Stimulated activated naive CD8-positive, alpha-beta T cell treated with anti-CD3 and anti-CD28 coated beads, Interleukin-15, Interleukin-2, amounts not matched to agents 100 ng/mL and 50 ng/mL, for 24 hours (primary cell): ENCODE results near the gene CCDC90B.

Experiments
- H3K27ac Mint-ChIP-seq: one replicate; pipeline ENCODE4 v1.8.0; 2021; ENCODE audit warnings: mild to moderate bottlenecking, mixed read lengths
- H3K27me3 Mint-ChIP-seq: one replicate; pipeline ENCODE4 v1.8.0; 2021; ENCODE audit warnings: mixed read lengths
- H3K36me3 Mint-ChIP-seq: one replicate; pipeline ENCODE4 v1.8.0; 2021; ENCODE audit warnings: low read depth, mixed read lengths
- H3K4me1 Mint-ChIP-seq: one replicate; pipeline ENCODE4 v1.8.0; 2021; ENCODE audit warnings: low read depth, mixed read lengths
- H3K4me3 Mint-ChIP-seq: one replicate; pipeline ENCODE4 v1.8.0; 2021; ENCODE audit warnings: mild to moderate bottlenecking, mixed read lengths
- H3K9me3 Mint-ChIP-seq: one replicate; pipeline ENCODE4 v1.8.0; 2021; ENCODE audit warnings: mixed read lengths

Gene CCDC90B

GRCh38 chr11:83303316-83303715 is 17.1 kb upstream of the CCDC90B start:
- Mint-ChIP-seq H3K36me3 (no peaks in the 10 kb centered on the region), H3K27ac (no peak overlapping the region), H3K4me3 (no peak overlapping the region), H3K4me1 (no peaks in the 10 kb centered on the region), H3K27me3 (no peaks in the 10 kb centered on the region), H3K9me3 (no peaks in the 10 kb centered on the region)

GRCh38 chr11:83302151-83302550 is 16.0 kb upstream of the CCDC90B start:
- Mint-ChIP-seq H3K4me3 (no peak overlapping the region), H3K9me3 (no peaks in the 10 kb centered on the region), H3K36me3 (no peaks in the 10 kb centered on the region), H3K4me1 (no peaks in the 10 kb centered on the region), H3K27ac (no peak overlapping the region), H3K27me3 (no peaks in the 10 kb centered on the region)

- no peak overlapping the region for H3K4me3 Mint-ChIP-seq
- no peaks in the 10 kb centered on the region for H3K36me3 Mint-ChIP-seq
- no peaks in the 10 kb centered on the region for H3K4me1 Mint-ChIP-seq
- H3K27ac Mint-ChIP-seq = no peak overlapping the region
- H3K9me3 Mint-ChIP-seq = no peaks in the 10 kb centered on the region
- no peaks in the 10 kb centered on the region for H3K27me3 Mint-ChIP-seq
These were observed 13.5 kb upstream of the CCDC90B start for GRCh38 chr11:83299681-83300080.

GRCh38 chr11:83294208-83294607 is 8.0 kb upstream of the CCDC90B start:
- no peaks in the 10 kb centered on the region for H3K36me3 Mint-ChIP-seq
- H3K27me3 Mint-ChIP-seq = peaks cover 4% of the 10 kb centered on the region
- H3K4me1 Mint-ChIP-seq = peaks cover 4% of the 10 kb centered on the region
- no peak overlapping the region for H3K4me3 Mint-ChIP-seq
- no peak overlapping the region for H3K27ac Mint-ChIP-seq
- no peaks in the 10 kb centered on the region for H3K9me3 Mint-ChIP-seq

- Mint-ChIP-seq H3K27me3 (peaks cover 4% of the 10 kb centered on the region), H3K27ac (no peak overlapping the region), H3K4me3 (no peak overlapping the region), H3K4me1 (peaks cover 4% of the 10 kb centered on the region), H3K36me3 (no peaks in the 10 kb centered on the region), H3K9me3 (no peaks in the 10 kb centered on the region)
These were observed 7.2 kb upstream of the CCDC90B start for GRCh38 chr11:83293457-83293774.

- Mint-ChIP-seq H3K9me3 (no peaks in the 10 kb centered on the region), H3K36me3 (no peaks in the 10 kb centered on the region), H3K27me3 (peaks cover 4% of the 10 kb centered on the region), H3K4me3 (peak overlapping the region; percentile 42), H3K4me1 (peaks cover 4% of the 10 kb centered on the region), H3K27ac (no peak overlapping the region)
These were observed 6.7 kb upstream of the CCDC90B start for GRCh38 chr11:83292709-83293456.

GRCh38 chr11:83287631-83288030 is 1.5 kb upstream of the CCDC90B start:
- peaks cover 29% of the 10 kb centered on the region for H3K4me1 Mint-ChIP-seq
- no peaks in the 10 kb centered on the region for H3K36me3 Mint-ChIP-seq
- no peaks in the 10 kb centered on the region for H3K9me3 Mint-ChIP-seq
- no peak overlapping the region for H3K27ac Mint-ChIP-seq
- H3K27me3 Mint-ChIP-seq = no peaks in the 10 kb centered on the region
- peak overlapping the region; percentile 34 for H3K4me3 Mint-ChIP-seq

- Mint-ChIP-seq H3K4me3 (peak overlapping the region; percentile 97), H3K9me3 (no peaks in the 10 kb centered on the region), H3K27ac (peak overlapping the region; percentile 98), H3K4me1 (peaks cover 36% of the 10 kb centered on the region), H3K36me3 (peaks cover 3% of the 10 kb centered on the region), H3K27me3 (no peaks in the 10 kb centered on the region)
These were observed 906 bp downstream of the CCDC90B start for GRCh38 chr11:83285151-83285770.

- no peaks in the 10 kb centered on the region for H3K27me3 Mint-ChIP-seq
- peaks cover 36% of the 10 kb centered on the region for H3K4me1 Mint-ChIP-seq
These were observed 1.5 kb downstream of the CCDC90B start for GRCh38 chr11:83284501-83285150.

GRCh38 chr11:83282084-83282716 is 4.0 kb downstream of the CCDC90B start:
- Mint-ChIP-seq H3K27ac (no peak overlapping the region), H3K36me3 (peaks cover 19% of the 10 kb centered on the region), H3K4me3 (no peak overlapping the region), H3K9me3 (no peaks in the 10 kb centered on the region), H3K27me3 (no peaks in the 10 kb centered on the region), H3K4me1 (peaks cover 36% of the 10 kb centered on the region)

More at GRCh38 chr11:83284501-83285150, 1.5 kb downstream of the CCDC90B start:
- H3K27ac Mint-ChIP-seq = peak overlapping the region; percentile 98
- H3K4me3 Mint-ChIP-seq = peak overlapping the region; percentile 97
- H3K36me3 Mint-ChIP-seq = peaks cover 7% of the 10 kb centered on the region
- no peaks in the 10 kb centered on the region for H3K9me3 Mint-ChIP-seq

GRCh38 chr11:83280256-83280655 is 5.9 kb downstream of the CCDC90B start:
- Mint-ChIP-seq H3K4me1 (peaks cover 30% of the 10 kb centered on the region), H3K27me3 (no peaks in the 10 kb centered on the region), H3K9me3 (no peaks in the 10 kb centered on the region), H3K4me3 (no peak overlapping the region), H3K36me3 (peaks cover 25% of the 10 kb centered on the region), H3K27ac (no peak overlapping the region)

- H3K27me3 Mint-ChIP-seq = no peaks in the 10 kb centered on the region
- H3K4me1 Mint-ChIP-seq = peaks cover 13% of the 10 kb centered on the region
- H3K27ac Mint-ChIP-seq = no peak overlapping the region
- H3K36me3 Mint-ChIP-seq = peaks cover 37% of the 10 kb centered on the region
- H3K9me3 Mint-ChIP-seq = no peaks in the 10 kb centered on the region
- no peak overlapping the region for H3K4me3 Mint-ChIP-seq
These were observed 7.8 kb downstream of the CCDC90B start for GRCh38 chr11:83278351-83278750.

GRCh38 chr11:83275888-83276641 is 10.1 kb downstream of the CCDC90B start:
- no peak overlapping the region for H3K27ac Mint-ChIP-seq
- no peaks in the 10 kb centered on the region for H3K9me3 Mint-ChIP-seq
- H3K27me3 Mint-ChIP-seq = no peaks in the 10 kb centered on the region
- peaks cover 11% of the 10 kb centered on the region for H3K4me1 Mint-ChIP-seq
- no peak overlapping the region for H3K4me3 Mint-ChIP-seq
- peaks cover 56% of the 10 kb centered on the region for H3K36me3 Mint-ChIP-seq

GRCh38 chr11:83272627-83273026 is 13.5 kb downstream of the CCDC90B start:
- Mint-ChIP-seq H3K36me3 (peaks cover 62% of the 10 kb centered on the region), H3K4me1 (peaks cover 17% of the 10 kb centered on the region), H3K4me3 (no peak overlapping the region), H3K27ac (no peak overlapping the region), H3K9me3 (no peaks in the 10 kb centered on the region), H3K27me3 (no peaks in the 10 kb centered on the region)
